NB4 (cell line): ENCODE results near the gene ATXN2L.

Experiments used
- DNase-seq: peaks from one replicate; pipeline ENCODE4 v3.0.0; 2010; ENCODE audit warnings: low read depth
- H3K4me3 ChIP-seq: one replicate; pipeline ENCODE4 v1.5.1; 2011; ENCODE audit warnings: mild to moderate bottlenecking, low read depth, low read length, moderate library complexity
- POLR2A ChIP-seq: IDR thresholded peaks from 2 replicates; pipeline ENCODE4 v1.6.1; 2011; ENCODE audit warnings: mild to moderate bottlenecking; ENCODE audit not compliant: insufficient read length; ENCODE audit errors: extremely low read depth
- TF ChIP-seq, protein P1 (sequence below): IDR thresholded peaks from 2 replicates; pipeline ENCODE4 v1.6.1; 2011; ENCODE audit warnings: low read depth, low read length
- TF ChIP-seq, protein P2 (sequence below): IDR thresholded peaks from one replicate; pipeline ENCODE4 v1.5.1; 2012; ENCODE audit warnings: low read depth, low read length

ATXN2L gene

DNA sequence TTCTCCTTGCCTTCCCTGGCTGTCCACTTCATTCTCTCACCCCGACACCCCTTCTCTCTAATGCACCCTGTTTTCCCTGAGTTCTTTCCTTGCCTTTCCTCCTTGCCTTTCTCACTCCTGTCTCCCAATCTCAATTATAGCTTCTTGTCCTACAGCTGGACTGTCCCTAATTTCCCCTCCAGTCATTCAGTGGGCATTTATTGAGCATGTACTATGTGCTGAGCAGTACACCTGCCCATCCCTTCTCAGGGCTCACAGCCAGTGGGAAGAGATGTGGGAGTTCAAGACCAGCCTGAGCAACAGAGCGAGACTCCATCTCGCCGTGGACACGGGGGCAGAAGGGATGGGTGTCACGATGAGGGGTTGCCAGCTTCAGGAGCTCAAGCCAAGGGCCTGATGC lies 61.2 kb downstream of the ATXN2L start:
- TF ChIP-seq, protein P1, sequence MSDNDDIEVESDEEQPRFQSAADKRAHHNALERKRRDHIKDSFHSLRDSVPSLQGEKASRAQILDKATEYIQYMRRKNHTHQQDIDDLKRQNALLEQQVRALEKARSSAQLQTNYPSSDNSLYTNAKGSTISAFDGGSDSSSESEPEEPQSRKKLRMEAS, result no peak
- TF ChIP-seq POLR2A, result no peak
- TF ChIP-seq, protein P2, sequence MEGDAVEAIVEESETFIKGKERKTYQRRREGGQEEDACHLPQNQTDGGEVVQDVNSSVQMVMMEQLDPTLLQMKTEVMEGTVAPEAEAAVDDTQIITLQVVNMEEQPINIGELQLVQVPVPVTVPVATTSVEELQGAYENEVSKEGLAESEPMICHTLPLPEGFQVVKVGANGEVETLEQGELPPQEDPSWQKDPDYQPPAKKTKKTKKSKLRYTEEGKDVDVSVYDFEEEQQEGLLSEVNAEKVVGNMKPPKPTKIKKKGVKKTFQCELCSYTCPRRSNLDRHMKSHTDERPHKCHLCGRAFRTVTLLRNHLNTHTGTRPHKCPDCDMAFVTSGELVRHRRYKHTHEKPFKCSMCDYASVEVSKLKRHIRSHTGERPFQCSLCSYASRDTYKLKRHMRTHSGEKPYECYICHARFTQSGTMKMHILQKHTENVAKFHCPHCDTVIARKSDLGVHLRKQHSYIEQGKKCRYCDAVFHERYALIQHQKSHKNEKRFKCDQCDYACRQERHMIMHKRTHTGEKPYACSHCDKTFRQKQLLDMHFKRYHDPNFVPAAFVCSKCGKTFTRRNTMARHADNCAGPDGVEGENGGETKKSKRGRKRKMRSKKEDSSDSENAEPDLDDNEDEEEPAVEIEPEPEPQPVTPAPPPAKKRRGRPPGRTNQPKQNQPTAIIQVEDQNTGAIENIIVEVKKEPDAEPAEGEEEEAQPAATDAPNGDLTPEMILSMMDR, result no peak
- DNase-seq, result no peak
- H3K4me3 ChIP-seq, result no peak overlapping the region
